Transverse colon (tissue), 4 donors: ENCODE data around the gene PTPRE. TPM values are rescaled to one million over a fixed set of nuclear protein-coding genes. Genes with fewer than 3 reads are reported as not detected.
A peak's percentile ranks its signal among the peaks of the same experiment; 100 is the strongest.

Experiments used
- DNase-seq: peaks from one replicate; pipeline ENCODE4 v3.0.0-alpha.2; 2019
- H3K27ac ChIP-seq, 4 donors: fragments of 200-600 bp; sonication (generic); 2 replicates each; pipeline ENCODE4 v1.5.1; 2016 to 2018; ENCODE audit warnings: inconsistent platforms in 4 of 4
- H3K27me3 ChIP-seq: fragments of 200-600 bp; sonication (generic); 2 replicates; pipeline ENCODE4 v1.5.1; 2017; ENCODE audit warnings: inconsistent platforms
- H3K36me3 ChIP-seq, 4 donors: fragments of 200-600 bp; sonication (generic); 2 replicates each; pipeline ENCODE4 v1.5.1; 2017 to 2019; ENCODE audit warnings: inconsistent platforms in 4 of 4
- H3K4me1 ChIP-seq, 4 donors: fragments of 200-600 bp; sonication (generic); 2 replicates each; pipeline ENCODE4 v1.5.1; 2017 to 2020; ENCODE audit warnings: inconsistent platforms in 4 of 4
- H3K4me3 ChIP-seq, 4 donors: fragments of 200-600 bp; sonication (generic); 1 replicate in 1 of 4; 2 replicates in 3 of 4; pipeline versions ENCODE4 v1.5.1 to v1.6.1; 2017 to 2019; ENCODE audit warnings: inconsistent platforms in 4 of 4
- H3K9me3 ChIP-seq, 2 donors: fragments of 200-600 bp; sonication (generic); 2 replicates each; pipeline ENCODE4 v1.5.1; 2017 to 2019; ENCODE audit warnings: inconsistent platforms in 2 of 2
- EP300 ChIP-seq: sonication (generic); formaldehyde crosslinking; IDR thresholded peaks from one replicate; pipeline ENCODE4 v1.6.1; 2017; ENCODE audit warnings: antibody characterized with exemption, low read depth
- POLR2A ChIP-seq: fragments of 450-650 bp; IDR thresholded peaks from one replicate; pipeline ENCODE4 v1.6.1; 2016; ENCODE audit warnings: antibody characterized with exemption, mild to moderate bottlenecking, moderate library complexity
- POLR2AphosphoS5 ChIP-seq, 3 donors: sonication (generic); formaldehyde crosslinking; IDR thresholded peaks; one replicate each; pipeline ENCODE4 v1.6.1; 2016; ENCODE audit warnings: antibody characterized with exemption in 3 of 3
- WGBS, 2 donors: methylation state at CpG; one replicate each; pipeline ENCODE4 v1.1.5; 2018; ENCODE audit warnings: low coverage in 1 of 2; 5-methylcytosine and 5-hydroxymethylcytosine counted together
- in situ Hi-C, 4 donors: fragments of 200-750 bp; cut with MboI; loops; one replicate each; pipeline versions ENCODE4 v1.15.0 to v1.15.1; 2017; ENCODE audit warnings: low sequenced_read_pairs in 3 of 4, low pct_ligation_motif_present in 1 of 4, low pct_unique_long_range_greater_than_20kb in 1 of 4
- intact Hi-C: fragments of 100-400 bp; cut with DNase I; formaldehyde crosslinking; loops from one replicate; pipeline ENCODE4 v1.15.1; 2023; ENCODE audit warnings: low total_unique reads
- total RNA-seq, 4 donors: library from RNA; depleted of rRNA; stranded (reverse); fragments of >200 nt; gene quantifications; one replicate each; pipeline ENCODE4 v1.1.0, GENCODE V29; 2016
- TF ChIP-seq, protein P1 (sequence below), 5 experiments: fragments of 200-600 bp in 3 of 5; fragments of 450-650 bp in 2 of 5; sonication (generic) in 3 of 5; IDR thresholded peaks; 1 replicate in 2 of 5; 2 replicates in 3 of 5; pipeline ENCODE4 v1.5.1; 2016 to 2017; ENCODE audit warnings: antibody characterized with exemption in 5 of 5, inconsistent platforms in 3 of 5, mild to moderate bottlenecking in 2 of 5, moderate library complexity in 1 of 5

Gene PTPRE
- total RNA-seq, 4 donors from 2014 or later, result 25.7 to 43.6 (median 26.7) TPM

- peak overlapping the region in 1 of 4 donors; percentile 61 for H3K27ac ChIP-seq
- 94 to 97% methylated on average over 6 to 13 of the region's 13 CpGs for WGBS, 2 donors
- in situ Hi-C loops (no loop called here), intact Hi-C loops (no loop called here)
- H3K4me1 ChIP-seq, result peaks cover 0 to 29% (median 4%) of the 10 kb centered on the region in 4 donors
- peaks cover 0 to 10% (median 0%) of the 10 kb centered on the region in 4 donors for H3K36me3 ChIP-seq
- no peaks in the 10 kb centered on the region for H3K27me3 ChIP-seq
- H3K4me3 ChIP-seq, result no peak overlapping the region
- DNase-seq, result peak; percentile 4
- no peak for TF ChIP-seq EP300
- no peak for TF ChIP-seq POLR2A
- no peak for TF ChIP-seq POLR2AphosphoS5 (IDR thresholded peaks at IDR 0.05)
- TF ChIP-seq, protein P1, sequence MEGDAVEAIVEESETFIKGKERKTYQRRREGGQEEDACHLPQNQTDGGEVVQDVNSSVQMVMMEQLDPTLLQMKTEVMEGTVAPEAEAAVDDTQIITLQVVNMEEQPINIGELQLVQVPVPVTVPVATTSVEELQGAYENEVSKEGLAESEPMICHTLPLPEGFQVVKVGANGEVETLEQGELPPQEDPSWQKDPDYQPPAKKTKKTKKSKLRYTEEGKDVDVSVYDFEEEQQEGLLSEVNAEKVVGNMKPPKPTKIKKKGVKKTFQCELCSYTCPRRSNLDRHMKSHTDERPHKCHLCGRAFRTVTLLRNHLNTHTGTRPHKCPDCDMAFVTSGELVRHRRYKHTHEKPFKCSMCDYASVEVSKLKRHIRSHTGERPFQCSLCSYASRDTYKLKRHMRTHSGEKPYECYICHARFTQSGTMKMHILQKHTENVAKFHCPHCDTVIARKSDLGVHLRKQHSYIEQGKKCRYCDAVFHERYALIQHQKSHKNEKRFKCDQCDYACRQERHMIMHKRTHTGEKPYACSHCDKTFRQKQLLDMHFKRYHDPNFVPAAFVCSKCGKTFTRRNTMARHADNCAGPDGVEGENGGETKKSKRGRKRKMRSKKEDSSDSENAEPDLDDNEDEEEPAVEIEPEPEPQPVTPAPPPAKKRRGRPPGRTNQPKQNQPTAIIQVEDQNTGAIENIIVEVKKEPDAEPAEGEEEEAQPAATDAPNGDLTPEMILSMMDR (IDR thresholded peaks at IDR 0.05), result no peak
- no peaks in the 10 kb centered on the region for H3K9me3 ChIP-seq
These were observed 159.1 kb downstream of the PTPRE start for GRCh38 chr10:128065881-128066534.

DNA sequence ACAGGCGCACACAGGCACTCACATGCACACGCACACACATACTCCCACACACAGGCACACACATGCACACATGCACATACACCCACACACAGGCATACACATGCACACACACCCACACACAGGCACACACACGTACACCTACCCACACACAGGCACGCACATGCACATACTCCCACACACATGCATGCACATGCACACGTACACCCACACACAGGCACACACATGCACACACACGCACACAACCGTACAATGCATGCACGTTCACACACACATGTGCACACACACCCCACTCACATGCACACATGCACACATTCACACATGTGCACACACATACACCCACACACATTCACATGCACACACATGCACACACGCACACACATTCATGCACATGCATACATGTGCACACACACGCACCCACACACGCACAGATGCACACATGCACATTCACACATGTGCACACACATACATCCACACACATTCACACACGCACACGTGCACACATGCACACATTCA lies 160.0 kb downstream of the PTPRE start:
- Histone ChIP-seq H3K4me3 (no peak overlapping the region), H3K27me3 (no peaks in the 10 kb centered on the region), H3K36me3 (peaks cover 0 to 12% (median 0%) of the 10 kb centered on the region in 4 donors), H3K9me3 (no peaks in the 10 kb centered on the region), H3K4me1 (peaks cover 0 to 29% (median 4%) of the 10 kb centered on the region in 4 donors), H3K27ac (no peak overlapping the region)
- peak; percentile 3 for DNase-seq
- intact Hi-C loops, result no loop called here
- WGBS, 2 donors, result 70 to 91% methylated on average over 4 to 13 of the region's 13 CpGs
- in situ Hi-C loops, result no loop called here
- TF ChIP-seq, protein P1 (IDR thresholded peaks at IDR 0.05), result no peak
- TF ChIP-seq EP300, result no peak
- no peak for TF ChIP-seq POLR2AphosphoS5 (IDR thresholded peaks at IDR 0.05)
- TF ChIP-seq POLR2A, result no peak

DNA sequence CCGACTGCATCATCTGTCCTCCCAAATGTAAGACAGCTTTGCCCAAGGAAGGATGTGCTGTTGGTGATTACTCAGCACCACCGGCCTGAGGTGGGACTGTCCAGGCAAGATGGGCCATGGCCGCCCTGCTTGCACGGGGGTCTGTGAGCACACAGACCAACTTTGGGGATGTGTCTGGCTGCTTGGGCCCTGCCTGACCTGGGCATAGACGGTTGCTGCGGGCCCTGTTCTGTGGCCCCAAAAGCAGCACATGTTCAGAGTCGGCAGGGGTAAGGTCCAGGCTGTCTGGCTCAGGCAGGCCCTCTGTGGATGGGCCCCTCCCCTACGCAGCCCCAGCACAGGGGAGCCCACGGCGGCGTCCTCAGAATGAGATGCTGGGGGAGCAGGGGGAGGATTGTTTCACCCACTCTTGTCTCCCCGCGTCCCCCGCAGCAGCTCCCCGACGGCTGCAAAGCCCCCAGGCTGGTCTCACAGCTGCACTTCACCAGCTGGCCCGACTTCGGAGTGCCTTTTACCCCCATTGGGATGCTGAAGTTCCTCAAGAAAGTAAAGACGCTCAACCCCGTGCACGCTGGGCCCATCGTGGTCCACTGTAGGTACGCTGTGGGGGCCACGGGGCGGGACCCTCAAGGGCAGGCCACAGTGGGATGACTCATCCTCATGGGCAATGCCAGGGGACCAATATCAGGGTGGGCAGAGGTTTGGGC lies 160.9 kb downstream of the PTPRE start:
- in situ Hi-C loops (no loop called here), intact Hi-C loops (no loop called here)
- TF ChIP-seq POLR2AphosphoS5 (IDR thresholded peaks at IDR 0.05) (no peak), POLR2A (no peak), EP300 (no peak)
- TF ChIP-seq, protein P1 (IDR thresholded peaks at IDR 0.05), result no peak

More for the DNA sequence above, 160.9 kb downstream of the PTPRE start:
- H3K27me3 ChIP-seq, result no peaks in the 10 kb centered on the region
- WGBS, 2 donors, result 96% methylated on average over 24 of the region's 25 CpGs; no CpG with 5 or more reads in 1 of the 2 donors
- peaks cover 0 to 12% (median 0%) of the 10 kb centered on the region in 4 donors for H3K36me3 ChIP-seq
- peak; percentile 7 for DNase-seq
- no peak overlapping the region for H3K4me3 ChIP-seq
- peaks cover 0 to 25% (median 4%) of the 10 kb centered on the region in 4 donors for H3K4me1 ChIP-seq
- H3K9me3 ChIP-seq, result no peaks in the 10 kb centered on the region
- H3K27ac ChIP-seq, result no peak overlapping the region
